Endothelial cell of umbilical vein (primary cell): ENCODE data around the gene FZR1. TPM values are rescaled to one million over a fixed set of nuclear protein-coding genes. Genes with fewer than 3 reads are reported as not detected.

Source experiments
- BruUV-seq: library from RNA; stranded (reverse); fragments of 400-500 nt; replicated peaks from 2 replicates; lab custom pipeline; 2021; lab: Mats Ljungman, UMichigan
- CTCF ChIA-PET: fragments of 300-600, 350-600 bp; sonication (Branson Sonifier 250); formaldehyde crosslinking; loops from one replicate; lab custom pipeline; 2021; ENCODE audit warnings: antibody characterized with exemption, inconsistent platforms; lab: Charles Lee
- POLR2A ChIA-PET: fragments of 300-600, 350-600 bp; sonication (Branson Sonifier 250); formaldehyde crosslinking; loops from one replicate; lab custom pipeline; 2021; ENCODE audit warnings: antibody characterized with exemption, inconsistent platforms; lab: Charles Lee
- DNase-seq: peaks from one replicate; pipeline ENCODE4 v3.0.0-alpha.2; 2011; ENCODE audit warnings: low read depth, low spot score
- FAIRE-seq: peaks from 2 replicates; lab custom pipeline; 2011; peaks lifted over from hg19 to GRCh38; lab: Jason Lieb, UNC
- H2AFZ ChIP-seq: 2 replicates; pipeline ENCODE4 v1.6.0; 2012; ENCODE audit warnings: low read depth, low read length, control low read depth, inconsistent platforms
- H3K27ac ChIP-seq: 2 replicates; pipeline ENCODE4 v1.5.1; 2011; ENCODE audit warnings: low read depth, mild to moderate bottlenecking, control low read depth, low read length, moderate library complexity; ENCODE audit not compliant: insufficient read depth
- H3K27me3 ChIP-seq, 2 experiments: 2 replicates each; pipeline versions ENCODE4 v1.6.0 to v1.6.1; 2011; ENCODE audit warnings: low read length in 2 of 2, mixed read lengths in 1 of 2; ENCODE audit not compliant: control insufficient read depth in 2 of 2, insufficient read depth in 2 of 2
- H3K36me3 ChIP-seq, 2 experiments: 2 replicates in 1 of 2; 3 replicates in 1 of 2; pipeline ENCODE4 v1.5.1; 2011; ENCODE audit warnings: low read length in 2 of 2, mild to moderate bottlenecking in 1 of 2, moderate library complexity in 1 of 2; ENCODE audit not compliant: control insufficient read depth in 2 of 2, insufficient read depth in 2 of 2; ENCODE audit errors: extremely low read depth in 1 of 2
- H3K4me1 ChIP-seq: 3 replicates; pipeline ENCODE4 v1.5.1; 2011; ENCODE audit warnings: mild to moderate bottlenecking, low read length; ENCODE audit not compliant: control insufficient read depth, insufficient read depth; ENCODE audit errors: extremely low read depth
- H3K4me2 ChIP-seq: 2 replicates; pipeline ENCODE4 v1.6.1; 2011; ENCODE audit warnings: low read length, control low read depth, mixed read lengths; ENCODE audit not compliant: insufficient read depth
- H3K4me3 ChIP-seq, 3 experiments: fragments of 200-600 bp in 1 of 3; sonication (generic), shearing (Covaris generic) in 1 of 3; replicated peaks in 1 of 3; 2 replicates each; pipeline ENCODE4 v1.5.1; 2011 to 2016; ENCODE audit warnings: control low read depth in 3 of 3, low read length in 3 of 3, mild to moderate bottlenecking in 2 of 3, inconsistent platforms in 1 of 3, low read depth in 1 of 3, moderate library complexity in 1 of 3; ENCODE audit not compliant: insufficient read depth in 1 of 3
- H3K79me2 ChIP-seq: 2 replicates; pipeline ENCODE4 v1.6.0; 2012; ENCODE audit warnings: low read length, inconsistent platforms; ENCODE audit not compliant: control insufficient read depth, insufficient read depth
- H3K9ac ChIP-seq: replicated peaks from 2 replicates; pipeline ENCODE3; 2011; ENCODE audit warnings: low read length, control low read depth; ENCODE audit not compliant: insufficient read depth; ENCODE audit errors: extremely low read depth
- H3K9me1 ChIP-seq: replicated peaks from 3 replicates; pipeline ENCODE4 v1.6.0; 2011; ENCODE audit warnings: mild to moderate bottlenecking, low read length; ENCODE audit not compliant: control insufficient read depth, insufficient read depth; ENCODE audit errors: extremely low read depth
- H3K9me3 ChIP-seq: replicated peaks from 2 replicates; pipeline ENCODE4 v1.5.1; 2012; ENCODE audit warnings: low read length, inconsistent platforms; ENCODE audit not compliant: control insufficient read depth, insufficient read depth
- H4K20me1 ChIP-seq: replicated peaks from 2 replicates; pipeline ENCODE3; 2011; ENCODE audit warnings: mild to moderate bottlenecking, low read length; ENCODE audit not compliant: control insufficient read depth, insufficient read depth; ENCODE audit errors: extremely low read depth
- EZH2 ChIP-seq: IDR thresholded peaks from 2 replicates; pipeline ENCODE4 v1.6.1; 2012; ENCODE audit warnings: borderline replicate concordance, low read depth, mild to moderate bottlenecking, moderate library complexity, low read length, inconsistent platforms; ENCODE audit not compliant: severe bottlenecking
- FOS ChIP-seq: IDR thresholded peaks from 2 replicates; pipeline ENCODE4 v1.6.1; 2011; ENCODE audit warnings: mild to moderate bottlenecking, low read length, moderate library complexity, borderline replicate concordance; ENCODE audit not compliant: insufficient read depth
- GATA2 ChIP-seq: IDR thresholded peaks from 2 replicates; pipeline ENCODE4 v1.7.0; 2011; ENCODE audit warnings: low read depth, mild to moderate bottlenecking, moderate library complexity, mixed read lengths, low read length; ENCODE audit not compliant: insufficient read length, insufficient read depth
- JUN ChIP-seq: IDR thresholded peaks from 2 replicates; pipeline ENCODE4 v1.6.1; 2011; ENCODE audit warnings: borderline replicate concordance, low read depth; ENCODE audit not compliant: insufficient read length, insufficient read depth
- MAX ChIP-seq: IDR thresholded peaks from 2 replicates; pipeline ENCODE4 v1.6.1; 2011; ENCODE audit not compliant: insufficient read depth, insufficient read length
- MYC ChIP-seq: IDR thresholded peaks from one replicate; pipeline ENCODE4 v1.6.1; 2011; ENCODE audit warnings: mild to moderate bottlenecking, low read depth, low read length
- POLR2A ChIP-seq: IDR thresholded peaks from 2 replicates; pipeline ENCODE4 v1.6.1; 2012; ENCODE audit warnings: low read depth, mild to moderate bottlenecking, control low read depth, low read length
- dilution Hi-C: fragments of 300-500 bp; cut with MboI; formaldehyde crosslinking; loops from one replicate; pipeline ENCODE4 v1.15.0; 2019; ENCODE audit warnings: low sequenced_read_pairs; ENCODE audit not compliant: extremely low pct_ligation_motif_present
- intact Hi-C: fragments of 100-400 bp; cut with micrococcal nuclease; formaldehyde crosslinking; loops from one replicate; pipeline ENCODE4 v1.10.0; 2022
- polyA plus RNA-seq, 4 experiments: library from polyadenylated mRNA; depleted of rRNA in 3 of 4; stranded (reverse) in 3 of 4; unstranded in 1 of 4; fragments of >200 nt; gene quantifications; 2 replicates each; pipeline versions ENCODE4 v1.2.1 to v1.2.3, GENCODE V29; 2011 to 2012; ENCODE audit warnings: missing spikeins in 1 of 4
- total RNA-seq: library from RNA; stranded (reverse); gene quantifications from 2 replicates; pipeline ENCODE4 v1.2.3, GENCODE V29; 2021
- TF ChIP-seq, protein P1 (sequence below), 2 donors: IDR thresholded peaks; 1 replicate in 1 of 2; 2 replicates in 1 of 2; pipeline ENCODE4 v1.5.1; 2011; ENCODE audit warnings: low read length in 2 of 2, mild to moderate bottlenecking in 2 of 2, moderate library complexity in 2 of 2, control low read depth in 1 of 2, inconsistent platforms in 1 of 2, low read depth in 1 of 2; ENCODE audit not compliant: insufficient read depth in 1 of 2; ENCODE audit errors: extremely low read depth in 1 of 2

FZR1 gene
- total and polyA plus RNA-seq, 2 donors (not counting 3 experiments of a cell fraction or from before 2014, with no cell fraction given): 35.9 to 60.4 TPM

GRCh38 chr19:3586127-3586626, 80.1 kb downstream of the FZR1 start:
- DNase-seq: no peak
- Histone ChIP-seq H3K4me3 (peak overlapping the region; percentile 16 to 40 (median 25)), H3K9ac (peak overlapping the region; percentile 47), H3K4me1 (peaks cover 5% of the 10 kb centered on the region), H4K20me1 (no peaks in the 10 kb centered on the region), H3K27me3 (no peaks in the 10 kb centered on the region), H2AFZ (peak overlapping the region; percentile 94), H3K36me3 (no peaks in the 10 kb centered on the region), H3K9me3 (no peaks in the 10 kb centered on the region), H3K79me2 (no peaks in the 10 kb centered on the region), H3K9me1 (no peaks in the 10 kb centered on the region), H3K27ac (no peak overlapping the region), H3K4me2 (peak overlapping the region; percentile 70)
- peak; percentile 33 for FAIRE-seq
- BruUV-seq: no TSS peak
- TF ChIP-seq, protein P1, sequence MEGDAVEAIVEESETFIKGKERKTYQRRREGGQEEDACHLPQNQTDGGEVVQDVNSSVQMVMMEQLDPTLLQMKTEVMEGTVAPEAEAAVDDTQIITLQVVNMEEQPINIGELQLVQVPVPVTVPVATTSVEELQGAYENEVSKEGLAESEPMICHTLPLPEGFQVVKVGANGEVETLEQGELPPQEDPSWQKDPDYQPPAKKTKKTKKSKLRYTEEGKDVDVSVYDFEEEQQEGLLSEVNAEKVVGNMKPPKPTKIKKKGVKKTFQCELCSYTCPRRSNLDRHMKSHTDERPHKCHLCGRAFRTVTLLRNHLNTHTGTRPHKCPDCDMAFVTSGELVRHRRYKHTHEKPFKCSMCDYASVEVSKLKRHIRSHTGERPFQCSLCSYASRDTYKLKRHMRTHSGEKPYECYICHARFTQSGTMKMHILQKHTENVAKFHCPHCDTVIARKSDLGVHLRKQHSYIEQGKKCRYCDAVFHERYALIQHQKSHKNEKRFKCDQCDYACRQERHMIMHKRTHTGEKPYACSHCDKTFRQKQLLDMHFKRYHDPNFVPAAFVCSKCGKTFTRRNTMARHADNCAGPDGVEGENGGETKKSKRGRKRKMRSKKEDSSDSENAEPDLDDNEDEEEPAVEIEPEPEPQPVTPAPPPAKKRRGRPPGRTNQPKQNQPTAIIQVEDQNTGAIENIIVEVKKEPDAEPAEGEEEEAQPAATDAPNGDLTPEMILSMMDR (IDR thresholded peaks at IDR 0.05; ENCODE audit: extremely low read depth in 1 of 2, insufficient read depth in 1 of 2, low read depth in 1 of 2, low read length in 2 of 2): peak; percentile 62 to 80
- TF ChIP-seq JUN: no peak
- ChIA-PET POLR2A (no interaction called here), CTCF (interaction anchor here (0.8 to 4.1 kb wide), 11 partner anchors 9 to 41 kb away, joined by 3 to 22 read pairs (median 6); partner anchors contain the start of gene MFSD12)
- dilution Hi-C loops: no loop called here
- intact Hi-C loops: loop anchor here (1.0 kb wide), 1 partner anchor 32 kb away; no protein-coding TSS in a partner anchor

DNA sequence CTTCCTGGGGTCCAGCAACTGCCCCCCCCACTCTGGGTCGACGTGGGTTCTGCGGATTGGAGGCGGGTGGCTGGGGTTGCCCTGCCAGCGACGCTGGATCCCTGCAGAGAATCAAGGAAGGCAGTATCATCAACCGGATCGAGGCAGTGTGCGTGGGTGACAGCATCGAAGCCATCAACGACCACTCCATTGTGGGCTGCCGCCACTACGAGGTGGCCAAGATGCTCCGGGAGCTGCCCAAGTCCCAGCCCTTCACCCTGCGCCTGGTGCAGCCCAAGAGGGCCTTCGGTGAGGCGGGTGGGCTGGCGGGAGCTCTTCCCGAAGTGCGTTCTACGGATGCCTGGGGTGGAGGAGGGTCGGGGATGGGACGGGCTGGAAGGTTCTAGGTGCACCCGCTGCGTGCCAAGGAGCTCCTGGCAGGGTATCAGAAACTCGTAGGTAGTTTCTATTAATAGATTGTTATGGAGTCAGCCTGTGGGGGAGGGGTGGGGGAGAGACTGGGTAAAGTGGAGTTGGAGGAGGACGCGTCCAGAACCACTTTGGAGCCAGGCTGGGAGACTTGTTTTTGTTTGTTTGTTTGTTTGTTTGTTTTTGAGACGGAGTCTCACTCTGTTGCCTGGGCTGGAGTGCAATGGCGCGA, 80.7 kb downstream of the FZR1 start:
- intact Hi-C loops: loop anchor here (1.0 kb wide), 1 partner anchor 31 kb away; no protein-coding TSS in a partner anchor
- Histone ChIP-seq H3K4me1 (peaks cover 5% of the 10 kb centered on the region), H3K4me2 (no peak overlapping the region), H4K20me1 (no peaks in the 10 kb centered on the region), H3K27me3 (peaks cover 0 to under 1% of the 10 kb centered on the region in 2 experiments), H3K9me3 (no peaks in the 10 kb centered on the region), H3K9me1 (no peaks in the 10 kb centered on the region), H3K4me3 (no peak overlapping the region), H3K36me3 (no peaks in the 10 kb centered on the region), H3K9ac (no peak overlapping the region), H3K27ac (no peak overlapping the region), H2AFZ (no peak overlapping the region), H3K79me2 (no peaks in the 10 kb centered on the region)
- no TSS peak for BruUV-seq
- no peak for TF ChIP-seq MAX
- no peak for TF ChIP-seq FOS
- no peak for TF ChIP-seq JUN
- TF ChIP-seq POLR2A: no peak
- TF ChIP-seq EZH2: no peak
- TF ChIP-seq, protein P1 (IDR thresholded peaks at IDR 0.05; ENCODE audit: extremely low read depth in 1 of 2, insufficient read depth in 1 of 2, low read depth in 1 of 2, low read length in 2 of 2): no peak
- no peak for TF ChIP-seq MYC
- no peak for TF ChIP-seq GATA2
- DNase-seq (no peak), FAIRE-seq (no peak)
- ChIA-PET CTCF (interaction anchor here (0.7 to 4.1 kb wide), 8 partner anchors 13 to 41 kb away, joined by 3 to 22 read pairs (median 4); no protein-coding TSS in a partner anchor), POLR2A (no interaction called here)
- dilution Hi-C loops: no loop called here
